ENCODE data around the gene ABHD1. TPM values are rescaled to one million over a fixed set of nuclear protein-coding genes. Genes with fewer than 3 reads are reported as not detected.
A peak's percentile ranks its signal among the peaks of the same experiment; 100 is the strongest.
"Not testable (repeated sequence)": the region's sequence is repeated elsewhere in the genome, so short reads cannot be mapped to it uniquely, and the experiment has no call there.

ABHD1 gene
- total RNA-seq, 5 donors from 2014 or later (not counting 1 experiment from before 2014, with no cell fraction given): 0.66 to 1.4 (median 1.2) TPM

GRCh38 chr2:27164960-27165763, 41.5 kb downstream of the ABHD1 start:
- no peak overlapping the region for H3K4me3 ChIP-seq (ENCODE audit: control insufficient read depth in 1 of 2, extremely low read depth in 1 of 2, low read length in 1 of 2)
- H3K27ac ChIP-seq (ENCODE audit: low read length): no peak overlapping the region
- peaks cover 0 to 8% of the 10 kb centered on the region in 2 experiments for H3K27me3 ChIP-seq (replicated peaks in 1 of 2; ENCODE audit: control insufficient read depth in 2 of 2, extremely low read depth in 1 of 2, insufficient read depth in 2 of 2, low read length in 1 of 2)
- no peaks in the 10 kb centered on the region for H3K36me3 ChIP-seq (ENCODE audit: control insufficient read depth in 2 of 2, extremely low read depth in 1 of 2, insufficient read depth in 1 of 2, low read length in 1 of 2)
- DNase-seq (no peak), ATAC-seq (replicated peaks in 1 of 4) (no peak)
- no peaks in the 10 kb centered on the region for H3K9me3 ChIP-seq
- H3K36me3 Mint-ChIP-seq: no peaks in the 10 kb centered on the region
- H3K4me1 Mint-ChIP-seq: peaks cover 0 to 3% (median 2%) of the 10 kb centered on the region in 3 donors
- H3K9me3 Mint-ChIP-seq: no peaks in the 10 kb centered on the region
- CTCF ChIA-PET: no interaction called here
- peaks cover 0 to 2% of the 10 kb centered on the region in 2 donors for H3K27me3 Mint-ChIP-seq
- POLR2A ChIA-PET: no interaction called here
- H3K4me1 ChIP-seq (ENCODE audit: control insufficient read depth in 1 of 2, extremely low read depth in 1 of 2, insufficient read depth in 2 of 2, low read length in 2 of 2): peaks cover 0 to 6% of the 10 kb centered on the region in 2 experiments
- H3K27ac Mint-ChIP-seq: no peak overlapping the region
- H3K4me3 Mint-ChIP-seq: no peak overlapping the region
- WGBS (ENCODE audit: insufficient coverage): 90% methylated on average over 4 of the region's 8 CpGs

DNA sequence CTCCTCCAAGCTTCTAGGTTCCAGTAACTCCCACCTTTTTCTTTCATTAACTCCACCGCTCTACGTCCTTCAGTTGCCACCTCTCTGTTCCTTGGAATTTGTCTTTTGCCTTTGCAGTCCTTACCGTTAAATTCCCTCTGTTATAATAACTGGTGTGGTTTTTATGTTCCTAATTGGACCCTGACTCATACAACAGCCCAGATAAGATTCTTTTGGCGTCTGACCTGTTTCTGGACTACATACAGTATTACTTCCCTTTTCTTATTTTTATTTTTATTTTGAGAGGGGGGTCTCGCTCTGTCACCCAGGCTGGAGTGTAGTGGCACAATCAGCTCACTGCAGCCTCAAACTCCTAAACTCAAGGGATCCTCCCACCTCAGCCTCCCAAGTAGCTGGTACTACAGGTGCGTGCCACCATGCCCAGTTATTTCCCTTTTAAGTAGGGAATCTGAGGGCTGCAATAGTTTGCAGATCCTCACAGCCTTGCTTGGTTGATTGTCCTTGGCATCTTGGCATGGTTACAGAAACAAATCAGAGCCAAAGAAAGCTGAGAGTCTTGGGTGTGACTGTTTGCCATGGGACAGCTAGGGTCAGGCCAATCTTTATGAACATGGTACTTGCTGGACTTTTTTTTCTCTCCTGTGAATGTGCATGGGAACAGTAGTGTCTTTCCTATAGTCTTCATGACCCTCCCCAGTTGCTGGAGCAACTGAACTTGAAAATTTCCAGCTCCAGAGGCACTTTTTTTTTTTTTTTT, 47.1 kb downstream of the ABHD1 start:
- no peak overlapping the region for H3K27ac Mint-ChIP-seq
- DNase-seq: no peak
- Histone ChIP-seq H3K4me3 (ENCODE audit: control insufficient read depth in 1 of 2, extremely low read depth in 1 of 2, low read length in 1 of 2) (no peak overlapping the region), H3K9me3 (no peaks in the 10 kb centered on the region), H3K27ac (ENCODE audit: low read length) (no peak overlapping the region), H3K4me1 (ENCODE audit: control insufficient read depth in 1 of 2, extremely low read depth in 1 of 2, insufficient read depth in 2 of 2, low read length in 2 of 2) (peaks cover 0 to 9% of the 10 kb centered on the region in 2 experiments), H3K27me3 (replicated peaks in 1 of 2; ENCODE audit: control insufficient read depth in 2 of 2, extremely low read depth in 1 of 2, insufficient read depth in 2 of 2, low read length in 1 of 2) (peaks cover 2 to 24% of the 10 kb centered on the region in 2 experiments), H3K36me3 (ENCODE audit: control insufficient read depth in 2 of 2, extremely low read depth in 1 of 2, insufficient read depth in 1 of 2, low read length in 1 of 2) (no peaks in the 10 kb centered on the region)
- peaks cover 9 to 10% of the 10 kb centered on the region in 2 donors for H3K27me3 Mint-ChIP-seq
- H3K9me3 Mint-ChIP-seq: no peaks in the 10 kb centered on the region
- H3K4me1 Mint-ChIP-seq: peaks cover 0 to 4% (median 4%) of the 10 kb centered on the region in 3 donors
- ChIA-PET POLR2A (interaction anchor here in 1 of 2 donors (1.1 kb wide), 1 partner anchor 40 kb away, joined by 3 read pairs; no protein-coding TSS in a partner anchor), CTCF (interaction anchor here (0.6 to 1.2 kb wide), 6 partner anchors 11 to 1770 kb away, joined by 3 to 5 read pairs (median 3); no protein-coding TSS in a partner anchor)
- H3K4me3 Mint-ChIP-seq: peak overlapping the region in 1 of 3 donors; percentile 10
- no peak for ATAC-seq (replicated peaks in 1 of 4)
- no peaks in the 10 kb centered on the region for H3K36me3 Mint-ChIP-seq
- WGBS (ENCODE audit: insufficient coverage): 100% methylated on average over 1 of the region's 6 CpGs

GRCh38 chr2:27171351-27171848, 47.8 kb downstream of the ABHD1 start:
- Histone ChIP-seq H3K4me3 (ENCODE audit: control insufficient read depth in 1 of 2, extremely low read depth in 1 of 2, low read length in 1 of 2) (no peak overlapping the region), H3K27ac (ENCODE audit: low read length) (no peak overlapping the region), H3K27me3 (replicated peaks in 1 of 2; ENCODE audit: control insufficient read depth in 2 of 2, extremely low read depth in 1 of 2, insufficient read depth in 2 of 2, low read length in 1 of 2) (peaks cover 2 to 27% of the 10 kb centered on the region in 2 experiments), H3K4me1 (ENCODE audit: control insufficient read depth in 1 of 2, extremely low read depth in 1 of 2, insufficient read depth in 2 of 2, low read length in 2 of 2) (peaks cover 0 to 9% of the 10 kb centered on the region in 2 experiments), H3K9me3 (no peaks in the 10 kb centered on the region), H3K36me3 (ENCODE audit: control insufficient read depth in 2 of 2, extremely low read depth in 1 of 2, insufficient read depth in 1 of 2, low read length in 1 of 2) (no peaks in the 10 kb centered on the region)
- ChIA-PET POLR2A (interaction anchor here in 1 of 2 donors (1.1 kb wide), 1 partner anchor 40 kb away, joined by 3 read pairs; no protein-coding TSS in a partner anchor), CTCF (interaction anchor here (0.6 to 0.7 kb wide), 4 partner anchors 33 to 1770 kb away, joined by 3 to 5 read pairs (median 3); no protein-coding TSS in a partner anchor)
- peaks cover 10% of the 10 kb centered on the region in 2 donors for H3K27me3 Mint-ChIP-seq
- no peaks in the 10 kb centered on the region for H3K36me3 Mint-ChIP-seq
- no peak for DNase-seq
- ATAC-seq (replicated peaks in 1 of 4): no peak
- WGBS (ENCODE audit: insufficient coverage): 89% methylated on average over 7 of the region's 8 CpGs
- H3K4me1 Mint-ChIP-seq: peaks cover 0 to 4% (median 4%) of the 10 kb centered on the region in 3 donors
- H3K9me3 Mint-ChIP-seq: no peaks in the 10 kb centered on the region
- no peak overlapping the region for H3K4me3 Mint-ChIP-seq
- no peak overlapping the region for H3K27ac Mint-ChIP-seq

DNA sequence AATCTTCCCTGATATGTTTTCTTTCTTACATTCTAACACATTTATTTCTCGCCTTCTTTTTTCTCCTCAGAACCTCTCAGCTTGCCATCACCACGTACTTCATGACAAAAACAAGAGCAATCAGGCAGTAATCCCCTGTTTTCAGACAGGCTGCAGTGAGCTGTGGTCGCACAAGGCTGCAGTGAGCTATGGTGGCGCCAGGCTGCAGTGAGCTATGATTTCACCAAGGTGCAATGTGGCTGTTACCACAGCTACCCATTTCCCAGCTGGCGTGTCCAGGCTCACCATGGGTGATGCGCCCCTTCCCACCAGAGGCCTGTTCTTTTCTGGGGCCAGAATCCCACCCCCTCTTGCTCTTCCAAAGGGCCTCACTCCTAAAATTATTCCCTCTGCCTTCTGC, 51.0 kb downstream of the ABHD1 start:
- ChIA-PET POLR2A (no interaction called here), CTCF (interaction anchor here in 1 of 2 donors (0.7 kb wide), 1 partner anchor 17 kb away, joined by 3 read pairs; no protein-coding TSS in a partner anchor)
- Histone ChIP-seq H3K4me3 (ENCODE audit: control insufficient read depth in 1 of 2, extremely low read depth in 1 of 2, low read length in 1 of 2) (no peak overlapping the region), H3K9me3 (no peaks in the 10 kb centered on the region), H3K36me3 (ENCODE audit: control insufficient read depth in 2 of 2, extremely low read depth in 1 of 2, insufficient read depth in 1 of 2, low read length in 1 of 2) (no peaks in the 10 kb centered on the region), H3K4me1 (ENCODE audit: control insufficient read depth in 1 of 2, extremely low read depth in 1 of 2, insufficient read depth in 2 of 2, low read length in 2 of 2) (peaks cover 0 to 8% of the 10 kb centered on the region in 2 experiments), H3K27ac (ENCODE audit: low read length) (no peak overlapping the region), H3K27me3 (replicated peaks in 1 of 2; ENCODE audit: control insufficient read depth in 2 of 2, extremely low read depth in 1 of 2, insufficient read depth in 2 of 2, low read length in 1 of 2) (peaks cover 2 to 37% of the 10 kb centered on the region in 2 experiments)
- Mint-ChIP-seq H3K4me3 (no peak overlapping the region), H3K9me3 (no peaks in the 10 kb centered on the region), H3K4me1 (peaks cover 0 to 4% (median 4%) of the 10 kb centered on the region in 3 donors), H3K27me3 (peaks cover 21 to 23% of the 10 kb centered on the region in 2 donors), H3K36me3 (no peaks in the 10 kb centered on the region), H3K27ac (no peak overlapping the region)
- 69% methylated on average over 6 of the region's 6 CpGs for WGBS (ENCODE audit: insufficient coverage)
- ATAC-seq (replicated peaks in 1 of 4) (no peak), DNase-seq (no peak)

GRCh38 chr2:27175330-27175729, 51.7 kb downstream of the ABHD1 start:
- DNase-seq: no peak
- Mint-ChIP-seq H3K27ac (no peak overlapping the region), H3K27me3 (peaks cover 25 to 27% of the 10 kb centered on the region in 2 donors), H3K36me3 (no peaks in the 10 kb centered on the region), H3K4me1 (peaks cover 0 to 2% (median 2%) of the 10 kb centered on the region in 3 donors), H3K9me3 (no peaks in the 10 kb centered on the region), H3K4me3 (no peak overlapping the region)
- ChIA-PET POLR2A (interaction anchor here in 1 of 2 donors (0.5 kb wide), 1 partner anchor 31 kb away, joined by 5 read pairs; no protein-coding TSS in a partner anchor), CTCF (interaction anchor here in 1 of 2 donors (0.7 to 1.4 kb wide), 2 partner anchors 16 to 97 kb away, joined by 3 to 4 read pairs; no protein-coding TSS in a partner anchor)
- ATAC-seq (replicated peaks in 1 of 4): no peak
- no peaks in the 10 kb centered on the region for H3K36me3 ChIP-seq (ENCODE audit: control insufficient read depth in 2 of 2, extremely low read depth in 1 of 2, insufficient read depth in 1 of 2, low read length in 1 of 2)
- H3K4me3 ChIP-seq (ENCODE audit: control insufficient read depth in 1 of 2, extremely low read depth in 1 of 2, low read length in 1 of 2): no peak overlapping the region
- peaks cover 2 to 31% of the 10 kb centered on the region in 2 experiments for H3K27me3 ChIP-seq (replicated peaks in 1 of 2; ENCODE audit: control insufficient read depth in 2 of 2, extremely low read depth in 1 of 2, insufficient read depth in 2 of 2, low read length in 1 of 2)
- no peak overlapping the region for H3K27ac ChIP-seq (ENCODE audit: low read length)
- no peaks in the 10 kb centered on the region for H3K9me3 ChIP-seq
- WGBS (ENCODE audit: insufficient coverage): 73% methylated on average over 4 of the region's 8 CpGs
- peaks cover 0 to 2% of the 10 kb centered on the region in 2 experiments for H3K4me1 ChIP-seq (ENCODE audit: control insufficient read depth in 1 of 2, extremely low read depth in 1 of 2, insufficient read depth in 2 of 2, low read length in 2 of 2)

GRCh38 chr2:27175781-27176180, 52.2 kb downstream of the ABHD1 start:
- H3K36me3 Mint-ChIP-seq; H3K27ac Mint-ChIP-seq; H3K4me1 Mint-ChIP-seq; ATAC-seq (replicated peaks in 1 of 4); H3K4me1 ChIP-seq (ENCODE audit: control insufficient read depth in 1 of 2, extremely low read depth in 1 of 2, insufficient read depth in 2 of 2, low read length in 2 of 2); DNase-seq; H3K4me3 Mint-ChIP-seq; H3K36me3 ChIP-seq (ENCODE audit: control insufficient read depth in 2 of 2, extremely low read depth in 1 of 2, insufficient read depth in 1 of 2, low read length in 1 of 2); H3K4me3 ChIP-seq (ENCODE audit: control insufficient read depth in 1 of 2, extremely low read depth in 1 of 2, low read length in 1 of 2); H3K9me3 Mint-ChIP-seq; H3K27ac ChIP-seq (ENCODE audit: low read length); H3K9me3 ChIP-seq: not testable (repeated sequence)
- peaks cover 2 to 30% of the 10 kb centered on the region in 2 experiments for H3K27me3 ChIP-seq (replicated peaks in 1 of 2; ENCODE audit: control insufficient read depth in 2 of 2, extremely low read depth in 1 of 2, insufficient read depth in 2 of 2, low read length in 1 of 2)
- ChIA-PET POLR2A (interaction anchor here in 1 of 2 donors (0.5 kb wide), 1 partner anchor 31 kb away, joined by 5 read pairs; no protein-coding TSS in a partner anchor), CTCF (interaction anchor here in 1 of 2 donors (1.4 kb wide), 1 partner anchor 96 kb away, joined by 4 read pairs; no protein-coding TSS in a partner anchor)
- no CpG with 5 or more reads among the region's 4 CpGs for WGBS (ENCODE audit: insufficient coverage)
- peaks cover 24 to 29% of the 10 kb centered on the region in 2 donors for H3K27me3 Mint-ChIP-seq

Data from T-cell (primary cell).